Measurements from ENCODE around the gene ADGRL2. TPM values are rescaled to one million over a fixed set of nuclear protein-coding genes. Genes with fewer than 3 reads are reported as not detected.

The ADGRL2 gene
- total RNA-seq, 2 donors from 2014 or later, result 61.6 to 76.4 TPM

DNA sequence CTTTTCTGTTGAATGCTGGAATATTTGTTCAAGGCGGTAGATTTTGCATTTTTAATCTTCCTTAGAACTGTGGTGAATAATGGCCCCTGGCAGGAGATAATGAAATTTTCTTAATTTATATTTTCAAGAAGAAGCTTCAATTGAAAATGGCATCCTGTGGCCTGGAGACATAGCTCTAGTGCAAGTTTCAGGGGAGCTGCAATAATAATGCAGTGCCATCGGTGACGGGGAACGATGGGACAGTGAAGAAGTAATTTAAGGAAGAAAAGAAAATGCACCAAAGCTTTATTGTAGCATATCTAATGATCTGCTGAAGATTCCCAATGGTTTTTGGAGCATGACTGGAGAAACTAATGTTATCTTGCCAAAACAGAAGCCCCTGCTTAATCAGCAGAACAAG is 128.4 kb downstream of the ADGRL2 start:
- no peaks in the 10 kb centered on the region for H3K9me3 ChIP-seq (ENCODE audit: control insufficient read depth, low read length)
- H3K36me3 Mint-ChIP-seq (ENCODE audit: low read depth), result peaks cover 7% of the 10 kb centered on the region
- H3K4me3 Mint-ChIP-seq, result no peak overlapping the region
- H3K9ac ChIP-seq (ENCODE audit: extremely low read depth, low read length, poor library complexity, severe bottlenecking), result no peak overlapping the region
- no peak overlapping the region for H3K27ac ChIP-seq (ENCODE audit: low read depth, low read length)
- H3K4me1 Mint-ChIP-seq, result peaks cover 26% of the 10 kb centered on the region
- no peaks in the 10 kb centered on the region for H3K27me3 ChIP-seq (ENCODE audit: control insufficient read depth, insufficient read depth, low read length, poor library complexity, severe bottlenecking)
- no peaks in the 10 kb centered on the region for H3K27me3 Mint-ChIP-seq (ENCODE audit: insufficient read depth)
- H3K9me3 Mint-ChIP-seq, result no peaks in the 10 kb centered on the region
- 91 to 94% methylated on average over 4 of the region's 4 CpGs for WGBS, 2 experiments (ENCODE audit: insufficient coverage in 1 of 2, insufficient read length in 1 of 2)
- no peak for DNase-seq
- H3K4me3 ChIP-seq (ENCODE audit: low read length), result no peak overlapping the region
- no peak overlapping the region for H3K27ac Mint-ChIP-seq
- no peaks in the 10 kb centered on the region for H3K36me3 ChIP-seq (ENCODE audit: control insufficient read depth, insufficient read depth, low read length)
- no peak for TF ChIP-seq CTCF (conservative IDR thresholded peaks at IDR 0.05)
- no peaks in the 10 kb centered on the region for H3K4me1 ChIP-seq (ENCODE audit: control insufficient read depth, insufficient read depth, low read length)

DNA sequence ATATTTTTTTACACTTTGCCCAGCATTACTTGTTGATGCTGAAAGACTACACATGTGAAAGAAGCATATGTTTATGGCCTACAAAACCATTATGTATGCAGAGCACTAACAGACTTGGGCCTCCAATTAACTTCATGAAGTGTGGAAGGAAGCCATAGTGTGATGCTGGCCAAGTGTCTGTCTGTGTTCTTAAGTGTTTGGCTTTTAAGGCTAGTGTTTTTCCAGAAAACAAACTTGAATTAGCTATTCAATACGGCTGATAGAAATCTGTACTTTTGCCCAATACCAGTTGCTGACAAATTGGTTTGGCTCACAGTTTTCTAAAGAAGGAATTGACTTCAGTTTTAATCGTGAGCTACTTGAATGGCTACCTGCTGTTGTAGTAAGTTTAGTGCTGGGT is 136.1 kb downstream of the ADGRL2 start:
- H3K27me3 ChIP-seq (ENCODE audit: control insufficient read depth, insufficient read depth, low read length, poor library complexity, severe bottlenecking), result no peaks in the 10 kb centered on the region
- H3K4me3 Mint-ChIP-seq, result no peak overlapping the region
- no peaks in the 10 kb centered on the region for H3K4me1 ChIP-seq (ENCODE audit: control insufficient read depth, insufficient read depth, low read length)
- H3K4me3 ChIP-seq (ENCODE audit: low read length), result no peak overlapping the region
- TF ChIP-seq CTCF (conservative IDR thresholded peaks at IDR 0.05), result no peak
- peaks cover 9% of the 10 kb centered on the region for H3K36me3 Mint-ChIP-seq (ENCODE audit: low read depth)
- H3K9ac ChIP-seq (ENCODE audit: extremely low read depth, low read length, poor library complexity, severe bottlenecking), result no peak overlapping the region
- no peak for DNase-seq
- 88 to 100% methylated on average over 1 to 2 of the region's 2 CpGs for WGBS, 2 experiments (ENCODE audit: insufficient coverage in 1 of 2, insufficient read length in 1 of 2)
- peaks cover 18% of the 10 kb centered on the region for H3K4me1 Mint-ChIP-seq
- H3K9me3 Mint-ChIP-seq, result no peaks in the 10 kb centered on the region
- H3K9me3 ChIP-seq (ENCODE audit: control insufficient read depth, low read length), result no peaks in the 10 kb centered on the region
- no peak overlapping the region for H3K27ac ChIP-seq (ENCODE audit: low read depth, low read length)
- no peak overlapping the region for H3K27ac Mint-ChIP-seq
- no peaks in the 10 kb centered on the region for H3K36me3 ChIP-seq (ENCODE audit: control insufficient read depth, insufficient read depth, low read length)
- H3K27me3 Mint-ChIP-seq (ENCODE audit: insufficient read depth), result no peaks in the 10 kb centered on the region

GRCh38 chr1:81937791-81938450 is 137.2 kb downstream of the ADGRL2 start:
- WGBS, 2 experiments (ENCODE audit: insufficient coverage in 1 of 2, insufficient read length in 1 of 2), result 94 to 100% methylated on average over 1 to 2 of the region's 2 CpGs
- H3K27me3 ChIP-seq (ENCODE audit: control insufficient read depth, insufficient read depth, low read length, poor library complexity, severe bottlenecking), result no peaks in the 10 kb centered on the region
- H3K4me3 Mint-ChIP-seq, result no peak overlapping the region
- no peaks in the 10 kb centered on the region for H3K27me3 Mint-ChIP-seq (ENCODE audit: insufficient read depth)
- no peaks in the 10 kb centered on the region for H3K4me1 ChIP-seq (ENCODE audit: control insufficient read depth, insufficient read depth, low read length)
- TF ChIP-seq CTCF (conservative IDR thresholded peaks at IDR 0.05), result no peak
- H3K36me3 ChIP-seq (ENCODE audit: control insufficient read depth, insufficient read depth, low read length), result peaks cover 2% of the 10 kb centered on the region
- peaks cover 11% of the 10 kb centered on the region for H3K36me3 Mint-ChIP-seq (ENCODE audit: low read depth)
- DNase-seq, result no peak
- H3K9me3 ChIP-seq (ENCODE audit: control insufficient read depth, low read length), result no peaks in the 10 kb centered on the region
- H3K9me3 Mint-ChIP-seq, result no peaks in the 10 kb centered on the region
- peaks cover 18% of the 10 kb centered on the region for H3K4me1 Mint-ChIP-seq
- H3K27ac Mint-ChIP-seq, result no peak overlapping the region
- H3K9ac ChIP-seq (ENCODE audit: extremely low read depth, low read length, poor library complexity, severe bottlenecking), result no peak overlapping the region
- H3K4me3 ChIP-seq (ENCODE audit: low read length), result no peak overlapping the region
- H3K27ac ChIP-seq (ENCODE audit: low read depth, low read length), result no peak overlapping the region
